ENCODE data around the gene TBX6.

Gene TBX6

DNA sequence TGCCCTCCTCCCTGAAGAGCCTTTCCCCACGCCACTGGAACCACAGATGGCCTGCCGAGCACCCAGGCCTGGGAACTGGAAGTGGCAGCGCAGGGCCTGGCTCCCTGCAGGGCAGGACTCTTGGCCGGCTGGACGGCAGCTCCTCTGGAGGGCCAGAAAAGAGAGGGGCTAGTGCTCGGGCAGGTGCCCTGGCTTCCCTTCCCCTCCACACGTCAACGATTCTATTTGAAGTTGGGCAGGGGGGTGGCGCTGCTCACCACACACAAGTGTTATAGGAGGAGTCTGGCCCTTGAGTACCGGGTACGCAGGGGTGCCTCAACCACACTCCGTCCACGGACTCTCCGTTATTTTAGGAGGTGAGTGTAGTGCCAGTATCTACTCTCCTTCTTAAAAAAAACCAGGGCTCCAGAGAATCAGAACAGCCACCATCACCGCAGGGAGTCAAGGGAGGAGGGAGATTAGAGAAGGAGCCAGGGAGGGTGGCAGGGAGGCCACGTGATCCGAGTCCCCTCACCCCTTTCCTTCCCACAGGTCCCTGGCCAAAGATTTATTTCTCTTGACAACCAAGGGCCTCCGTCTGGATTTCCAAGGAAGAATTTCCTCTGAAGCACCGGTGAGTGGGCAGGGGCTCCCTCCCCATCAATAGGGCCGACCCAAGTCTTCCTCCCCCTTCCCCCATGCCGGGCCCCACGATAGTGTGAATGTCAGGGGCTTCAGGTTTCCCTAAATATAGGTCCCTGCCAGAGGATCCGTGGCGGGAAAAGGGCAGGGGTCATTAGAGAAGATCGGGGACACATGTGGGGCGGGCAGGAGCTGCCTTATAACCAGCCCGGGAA lies 27.6 kb downstream of the TBX6 start:
- H3K4me1 ChIP-seq (ENCODE audit: control insufficient read depth in 1 of 2, insufficient read depth in 1 of 2, low read depth in 1 of 2, low read length in 1 of 2) = peaks cover 45 to 53% of the 10 kb centered on the region in 2 experiments
- no peaks in the 10 kb centered on the region for H3K27me3 ChIP-seq
- peak overlapping the region; percentile 99 for H3K27ac ChIP-seq
- peak overlapping the region; percentile 96 to 100 for H3K4me3 ChIP-seq (ENCODE audit: low read depth in 1 of 2, low read length in 1 of 2)
- peaks cover 22% of the 10 kb centered on the region for H3K36me3 ChIP-seq
- TF ChIP-seq, protein P1, sequence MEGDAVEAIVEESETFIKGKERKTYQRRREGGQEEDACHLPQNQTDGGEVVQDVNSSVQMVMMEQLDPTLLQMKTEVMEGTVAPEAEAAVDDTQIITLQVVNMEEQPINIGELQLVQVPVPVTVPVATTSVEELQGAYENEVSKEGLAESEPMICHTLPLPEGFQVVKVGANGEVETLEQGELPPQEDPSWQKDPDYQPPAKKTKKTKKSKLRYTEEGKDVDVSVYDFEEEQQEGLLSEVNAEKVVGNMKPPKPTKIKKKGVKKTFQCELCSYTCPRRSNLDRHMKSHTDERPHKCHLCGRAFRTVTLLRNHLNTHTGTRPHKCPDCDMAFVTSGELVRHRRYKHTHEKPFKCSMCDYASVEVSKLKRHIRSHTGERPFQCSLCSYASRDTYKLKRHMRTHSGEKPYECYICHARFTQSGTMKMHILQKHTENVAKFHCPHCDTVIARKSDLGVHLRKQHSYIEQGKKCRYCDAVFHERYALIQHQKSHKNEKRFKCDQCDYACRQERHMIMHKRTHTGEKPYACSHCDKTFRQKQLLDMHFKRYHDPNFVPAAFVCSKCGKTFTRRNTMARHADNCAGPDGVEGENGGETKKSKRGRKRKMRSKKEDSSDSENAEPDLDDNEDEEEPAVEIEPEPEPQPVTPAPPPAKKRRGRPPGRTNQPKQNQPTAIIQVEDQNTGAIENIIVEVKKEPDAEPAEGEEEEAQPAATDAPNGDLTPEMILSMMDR (IDR thresholded peaks at IDR 0.05) = no peak
- H3K9me3 ChIP-seq = no peaks in the 10 kb centered on the region

DNA sequence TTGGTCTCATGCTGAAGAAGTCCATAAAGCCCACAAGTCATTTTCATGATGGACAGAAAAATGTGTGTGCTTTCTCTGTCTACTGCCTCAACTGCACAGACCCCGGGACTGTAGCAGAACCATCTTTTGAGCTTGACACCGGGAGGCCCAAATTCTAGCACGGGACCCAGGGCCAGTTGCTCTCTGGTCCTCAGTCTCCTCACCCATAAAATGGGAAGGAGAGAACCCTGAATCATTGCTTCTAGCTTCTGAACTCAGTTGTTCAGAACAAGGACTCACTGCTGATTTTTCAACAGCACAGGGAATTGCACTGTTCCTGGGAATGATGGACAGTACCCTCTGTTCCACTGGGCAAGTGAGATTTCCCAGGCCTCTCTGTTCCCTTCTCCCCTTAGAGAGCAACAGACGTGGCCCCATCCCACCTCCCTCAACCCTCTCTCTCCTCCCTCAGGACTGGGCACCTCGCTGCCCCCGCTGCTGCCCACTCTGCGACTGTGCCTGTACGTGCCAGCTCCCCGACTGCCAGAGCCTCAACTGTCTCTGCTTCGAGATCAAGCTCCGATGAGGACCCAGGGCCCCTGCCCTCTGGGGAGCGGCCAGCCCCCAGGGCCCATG lies 28.3 kb downstream of the TBX6 start:
- TF ChIP-seq, protein P1 (IDR thresholded peaks at IDR 0.05) = no peak
- Histone ChIP-seq H3K27ac (peak overlapping the region; percentile 99), H3K36me3 (peaks cover 15% of the 10 kb centered on the region), H3K9me3 (no peaks in the 10 kb centered on the region), H3K27me3 (no peaks in the 10 kb centered on the region), H3K4me3 (ENCODE audit: low read depth in 1 of 2, low read length in 1 of 2) (peak overlapping the region; percentile 96 to 100), H3K4me1 (ENCODE audit: control insufficient read depth in 1 of 2, insufficient read depth in 1 of 2, low read depth in 1 of 2, low read length in 1 of 2) (peaks cover 38 to 46% of the 10 kb centered on the region in 2 experiments)

DNA sequence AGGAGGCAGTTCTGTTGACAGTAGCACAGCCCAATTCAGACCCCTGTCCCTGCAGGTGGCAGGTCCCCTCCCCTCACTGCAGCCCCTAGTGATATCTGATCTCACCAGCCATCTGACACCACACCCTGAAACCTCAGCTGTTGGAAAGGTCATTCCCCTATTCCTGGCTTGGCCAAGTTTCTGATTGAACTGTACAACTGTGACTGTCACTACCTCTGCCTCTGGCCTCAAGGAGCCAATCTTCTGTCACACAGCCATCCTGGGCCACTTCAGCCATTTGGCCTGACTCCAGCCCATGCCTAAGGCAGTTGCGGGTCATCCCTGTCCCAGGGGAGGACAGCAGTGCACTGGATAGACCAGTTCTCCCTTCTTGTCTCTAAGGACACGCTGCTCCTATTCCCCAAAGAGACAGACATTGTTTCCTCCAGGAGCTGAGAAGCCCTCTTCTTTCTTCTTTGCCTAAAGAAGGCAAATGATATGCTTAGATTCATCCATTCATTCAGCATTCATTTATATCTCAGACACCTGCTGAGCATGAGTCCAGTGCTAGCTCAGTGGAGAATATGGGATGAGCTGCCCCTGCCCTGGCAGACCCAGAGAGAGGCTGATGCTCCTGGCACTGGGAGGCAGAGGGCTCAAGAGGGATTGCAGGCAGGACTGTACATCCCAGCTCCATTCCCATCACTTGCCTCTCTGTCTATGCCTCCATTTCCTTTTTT lies 30.7 kb downstream of the TBX6 start:
- TF ChIP-seq, protein P1 (IDR thresholded peaks at IDR 0.05) = no peak
- Histone ChIP-seq H3K27me3 (no peaks in the 10 kb centered on the region), H3K36me3 (no peaks in the 10 kb centered on the region), H3K9me3 (no peaks in the 10 kb centered on the region), H3K4me1 (ENCODE audit: control insufficient read depth in 1 of 2, insufficient read depth in 1 of 2, low read depth in 1 of 2, low read length in 1 of 2) (peaks cover 23% of the 10 kb centered on the region in 2 experiments), H3K27ac (no peak overlapping the region), H3K4me3 (ENCODE audit: low read depth in 1 of 2, low read length in 1 of 2) (no peak overlapping the region)

DNA sequence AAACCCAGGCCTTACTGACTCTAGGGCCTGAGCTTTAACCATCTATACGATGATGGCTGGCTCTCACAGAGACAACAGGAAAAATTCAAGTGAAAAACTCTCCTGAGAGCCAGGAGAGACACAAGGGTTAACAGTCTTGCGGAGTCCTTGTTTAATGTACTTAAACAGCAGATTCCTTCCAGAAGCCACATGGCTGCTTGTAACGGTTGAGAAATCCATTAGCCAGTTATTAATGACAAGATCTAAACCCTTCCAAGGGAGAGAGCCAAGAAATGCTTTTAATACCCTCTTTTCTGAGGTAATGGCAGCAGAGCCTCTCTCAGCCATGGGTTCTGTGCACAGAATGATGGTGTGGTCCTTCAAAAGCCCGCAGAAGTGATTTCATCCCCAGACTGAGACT lies 31.4 kb downstream of the TBX6 start:
- TF ChIP-seq, protein P1 (IDR thresholded peaks at IDR 0.05) = no peak
- Histone ChIP-seq H3K27me3 (no peaks in the 10 kb centered on the region), H3K4me3 (ENCODE audit: low read depth in 1 of 2, low read length in 1 of 2) (no peak overlapping the region), H3K4me1 (ENCODE audit: control insufficient read depth in 1 of 2, insufficient read depth in 1 of 2, low read depth in 1 of 2, low read length in 1 of 2) (peaks cover 23% of the 10 kb centered on the region in 2 experiments), H3K36me3 (no peaks in the 10 kb centered on the region), H3K27ac (no peak overlapping the region), H3K9me3 (no peaks in the 10 kb centered on the region)

DNA sequence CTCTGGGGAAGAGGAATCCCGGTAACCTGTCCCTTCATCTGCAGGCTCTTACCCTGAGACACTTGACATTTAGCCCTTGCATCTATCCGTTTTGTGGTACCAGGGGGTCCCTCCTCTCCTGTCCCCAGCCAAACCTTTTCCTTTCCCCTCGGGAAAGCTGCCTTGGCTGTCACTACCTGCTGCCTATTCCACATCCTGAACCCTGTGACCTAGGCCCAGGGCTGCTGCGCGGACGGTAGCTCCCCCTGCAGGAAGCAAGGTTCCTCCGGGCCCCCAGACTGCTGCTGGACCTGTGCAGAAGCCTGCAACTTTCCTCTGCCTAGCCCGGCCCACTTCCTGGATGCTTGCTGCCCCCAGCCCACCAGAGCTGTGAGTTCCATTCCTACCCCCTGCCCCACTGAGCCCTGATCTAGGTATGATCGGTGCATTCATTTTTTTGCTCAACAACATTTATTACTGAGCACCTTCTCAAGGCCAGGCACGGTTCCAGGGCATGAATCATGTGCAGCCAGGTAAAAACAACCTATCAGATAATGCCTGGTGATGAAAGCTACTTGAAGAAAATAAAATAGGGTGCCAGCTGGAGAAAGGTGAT lies 36.7 kb downstream of the TBX6 start:
- TF ChIP-seq, protein P1 (IDR thresholded peaks at IDR 0.05) = no peak
- H3K27ac ChIP-seq = no peak overlapping the region
- no peak overlapping the region for H3K4me3 ChIP-seq (ENCODE audit: low read depth in 1 of 2, low read length in 1 of 2)
- H3K36me3 ChIP-seq = no peaks in the 10 kb centered on the region
- no peaks in the 10 kb centered on the region for H3K27me3 ChIP-seq
- no peaks in the 10 kb centered on the region for H3K9me3 ChIP-seq
- peaks cover 10 to 16% of the 10 kb centered on the region in 2 experiments for H3K4me1 ChIP-seq (ENCODE audit: control insufficient read depth in 1 of 2, insufficient read depth in 1 of 2, low read depth in 1 of 2, low read length in 1 of 2)

All from neutrophil (primary cell).